Sigmoid colon (tissue), 7 donors: Measurements from ENCODE around the gene PES1. TPM values are rescaled to one million over a fixed set of nuclear protein-coding genes. Genes with fewer than 3 reads are reported as not detected.

Source experiments
- DNase-seq: peaks from one replicate; pipeline ENCODE4 v3.0.0-alpha.2; 2019
- H3K27ac ChIP-seq, 4 donors: fragments of 200-600 bp; sonication (generic); one replicate each; pipeline ENCODE4 v1.5.1; 2016 to 2019; ENCODE audit warnings: mild to moderate bottlenecking in 1 of 4
- H3K27me3 ChIP-seq, 3 donors: fragments of 200-600 bp; sonication (generic); one replicate each; pipeline ENCODE4 v1.5.1; 2019; ENCODE audit warnings: mild to moderate bottlenecking in 1 of 3
- H3K36me3 ChIP-seq, 4 donors: fragments of 200-600 bp; sonication (generic); one replicate each; pipeline ENCODE4 v1.5.1; 2016 to 2019
- H3K4me1 ChIP-seq, 4 donors: fragments of 200-600 bp; sonication (generic); one replicate each; pipeline ENCODE4 v1.5.1; 2017 to 2019
- H3K4me3 ChIP-seq, 4 donors: fragments of 200-600 bp; sonication (generic); one replicate each; pipeline ENCODE4 v1.5.1; 2017 to 2019; ENCODE audit warnings: mild to moderate bottlenecking in 2 of 4, moderate library complexity in 1 of 4
- H3K9me3 ChIP-seq, 4 donors: fragments of 200-600 bp in 3 of 4; sonication (generic) in 3 of 4; one replicate each; pipeline versions ENCODE4 v1.5.1 to v1.6.1; 2013 to 2019
- EP300 ChIP-seq, 4 donors: sonication (generic); formaldehyde crosslinking; IDR thresholded peaks; one replicate each; pipeline ENCODE4 v1.6.1; 2017; ENCODE audit warnings: antibody characterized with exemption in 4 of 4
- POLR2A ChIP-seq, 2 donors: fragments of 450-650 bp; IDR thresholded peaks; one replicate each; pipeline ENCODE4 v1.6.1; 2016; ENCODE audit warnings: antibody characterized with exemption in 2 of 2, mild to moderate bottlenecking in 2 of 2, moderate library complexity in 2 of 2
- POLR2AphosphoS5 ChIP-seq, 4 donors: sonication (generic); formaldehyde crosslinking; IDR thresholded peaks; one replicate each; pipeline ENCODE4 v1.6.1; 2017; ENCODE audit warnings: antibody characterized with exemption in 4 of 4
- WGBS, 2 donors: extraction: QIAGEN DNeasy Blood & Tissue Kit; methylation state at CpG; one replicate each; pipeline ENCODE4 v1.1.7; 2013; 5-methylcytosine and 5-hydroxymethylcytosine counted together
- intact Hi-C: fragments of 100-400 bp; cut with DNase I; formaldehyde crosslinking; loops from one replicate; pipeline ENCODE4 v1.15.1; 2023
- polyA plus RNA-seq, 3 donors: library from polyadenylated mRNA; stranded (reverse); fragments of 200-250 nt; gene quantifications; one replicate each; pipeline ENCODE4 v1.2.3, GENCODE V29; 2013
- total RNA-seq, 4 donors: library from RNA; depleted of rRNA; stranded (reverse); fragments of >200 nt; gene quantifications; one replicate each; pipeline ENCODE4 v1.1.0, GENCODE V29; 2016
- TF ChIP-seq, protein P1 (sequence below), 4 experiments: fragments of 450-650 bp in 3 of 4; fragments of 200-600 bp in 1 of 4; IDR thresholded peaks; one replicate each; pipeline ENCODE4 v1.5.1; 2016 to 2019; ENCODE audit warnings: antibody characterized with exemption in 4 of 4, mild to moderate bottlenecking in 3 of 4, moderate library complexity in 2 of 4
- donor health status: healthy with polysubstance abuse.
- donor health status: Bipolar disorder and iron deficiency.
- donor health status: healthy.

The PES1 gene
- total and polyA plus RNA-seq, 7 donors = 25.0 to 64.8 (median 41.3) TPM

DNA sequence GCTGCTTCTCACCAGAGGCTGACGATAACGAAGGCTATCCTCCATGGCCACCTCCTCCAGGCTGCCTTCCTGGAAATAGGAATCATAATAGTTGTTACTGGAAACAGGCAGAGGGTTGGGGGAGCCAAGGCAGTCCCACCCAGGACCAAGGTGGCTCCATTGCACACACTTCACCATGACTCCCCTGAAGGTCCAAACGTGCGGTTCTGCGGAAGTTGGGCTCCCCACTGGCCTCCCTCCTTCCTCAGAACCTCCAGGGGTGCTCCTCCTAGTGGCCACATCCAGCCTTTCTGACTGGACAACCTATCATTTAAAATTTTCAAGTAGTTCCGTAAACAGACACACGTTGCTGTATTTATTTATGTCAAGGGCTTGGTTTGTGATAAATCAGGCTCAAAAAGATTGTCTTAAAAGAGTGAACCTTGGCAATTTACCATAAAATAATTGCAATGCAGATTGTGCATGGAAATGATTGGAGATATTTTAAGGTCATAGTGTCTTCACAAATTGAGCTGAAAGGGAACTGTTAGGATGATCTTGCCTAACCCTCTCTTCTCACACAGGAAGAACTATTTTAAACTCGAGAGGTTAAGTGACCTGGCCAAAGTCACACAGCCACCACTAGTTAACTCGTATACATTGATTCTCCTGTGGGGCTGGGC, 13.9 kb upstream of the PES1 start:
- WGBS, 2 donors = 20 to 32% methylated on average over 9 of the region's 9 CpGs
- H3K4me1 ChIP-seq = peaks cover 0 to 50% (median 41%) of the 10 kb centered on the region in 4 donors
- no peaks in the 10 kb centered on the region for H3K36me3 ChIP-seq
- no peaks in the 10 kb centered on the region for H3K27me3 ChIP-seq
- no peaks in the 10 kb centered on the region for H3K9me3 ChIP-seq
- TF ChIP-seq EP300 (IDR thresholded peaks at IDR 0.05) = no peak
- TF ChIP-seq, protein P1, sequence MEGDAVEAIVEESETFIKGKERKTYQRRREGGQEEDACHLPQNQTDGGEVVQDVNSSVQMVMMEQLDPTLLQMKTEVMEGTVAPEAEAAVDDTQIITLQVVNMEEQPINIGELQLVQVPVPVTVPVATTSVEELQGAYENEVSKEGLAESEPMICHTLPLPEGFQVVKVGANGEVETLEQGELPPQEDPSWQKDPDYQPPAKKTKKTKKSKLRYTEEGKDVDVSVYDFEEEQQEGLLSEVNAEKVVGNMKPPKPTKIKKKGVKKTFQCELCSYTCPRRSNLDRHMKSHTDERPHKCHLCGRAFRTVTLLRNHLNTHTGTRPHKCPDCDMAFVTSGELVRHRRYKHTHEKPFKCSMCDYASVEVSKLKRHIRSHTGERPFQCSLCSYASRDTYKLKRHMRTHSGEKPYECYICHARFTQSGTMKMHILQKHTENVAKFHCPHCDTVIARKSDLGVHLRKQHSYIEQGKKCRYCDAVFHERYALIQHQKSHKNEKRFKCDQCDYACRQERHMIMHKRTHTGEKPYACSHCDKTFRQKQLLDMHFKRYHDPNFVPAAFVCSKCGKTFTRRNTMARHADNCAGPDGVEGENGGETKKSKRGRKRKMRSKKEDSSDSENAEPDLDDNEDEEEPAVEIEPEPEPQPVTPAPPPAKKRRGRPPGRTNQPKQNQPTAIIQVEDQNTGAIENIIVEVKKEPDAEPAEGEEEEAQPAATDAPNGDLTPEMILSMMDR (IDR thresholded peaks at IDR 0.05) = peak; percentile 54 to 66 (median 62)
- no peak for DNase-seq
- H3K27ac ChIP-seq = peak overlapping the region in 2 of 4 donors; percentile 80 to 88
- intact Hi-C loops = loop anchor here (2.0 to 10.0 kb wide), 2 partner anchors 29 to 181 kb away; partner anchors contain the start of genes MTFP1 and SLC35E4
- peak overlapping the region; percentile 44 to 67 (median 58) for H3K4me3 ChIP-seq

DNA sequence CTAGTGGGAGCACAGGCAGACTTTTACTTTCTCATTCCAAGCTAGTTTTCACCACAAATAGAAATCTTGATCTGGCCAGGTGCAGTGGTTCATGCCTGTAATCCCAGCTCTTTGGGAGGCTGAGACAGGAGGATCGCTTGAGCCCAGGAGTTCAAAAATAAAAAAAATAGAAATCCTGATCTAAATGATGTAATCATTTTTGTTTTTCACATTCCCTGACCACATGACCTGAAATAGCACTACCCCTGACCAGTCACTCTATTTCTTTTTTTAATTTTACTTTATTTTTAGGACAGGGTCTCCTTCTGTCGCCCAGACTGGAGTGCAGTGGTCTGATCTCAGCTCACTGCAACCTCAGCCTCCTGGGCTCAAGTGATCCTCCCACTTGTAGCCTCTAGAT, 13.0 kb upstream of the PES1 start:
- intact Hi-C loops = loop anchor here (10.0 kb wide), 1 partner anchor 180 kb away; the partner anchor contains the start of gene MTFP1

DNA sequence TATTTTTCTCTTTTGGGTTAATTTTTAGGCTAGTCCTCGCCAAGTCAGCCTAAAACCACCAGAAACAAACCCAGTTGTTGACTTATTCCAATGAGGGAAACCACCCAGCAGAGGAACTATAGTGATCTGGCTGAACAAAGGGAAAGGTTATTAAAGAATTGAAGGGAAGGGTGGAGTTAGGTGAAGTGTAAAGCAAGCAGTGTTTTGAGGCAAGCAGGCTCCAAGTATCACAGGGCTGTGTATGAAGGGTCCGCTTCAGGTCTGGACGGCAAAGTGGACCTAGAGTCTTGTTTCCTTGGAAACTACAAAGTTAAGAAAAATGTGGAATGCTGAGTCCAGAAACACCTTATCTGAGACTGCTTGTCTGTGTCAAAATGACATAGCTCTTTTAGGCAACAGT, 12.1 kb upstream of the PES1 start:
- no peak for DNase-seq
- intact Hi-C loops = loop anchor here (10.0 kb wide), 1 partner anchor 179 kb away; the partner anchor contains the start of gene MTFP1
- peaks cover 0 to 35% (median 29%) of the 10 kb centered on the region in 4 donors for H3K4me1 ChIP-seq
- no peaks in the 10 kb centered on the region for H3K27me3 ChIP-seq
- H3K4me3 ChIP-seq = no peak overlapping the region
- no peaks in the 10 kb centered on the region for H3K9me3 ChIP-seq
- TF ChIP-seq, protein P1 (IDR thresholded peaks at IDR 0.05) = no peak
- TF ChIP-seq POLR2AphosphoS5 (IDR thresholded peaks at IDR 0.05) (no peak), EP300 (IDR thresholded peaks at IDR 0.05) (no peak), POLR2A (IDR thresholded peaks at IDR 0.05) (no peak)
- no peaks in the 10 kb centered on the region for H3K36me3 ChIP-seq
- H3K27ac ChIP-seq = no peak overlapping the region
- 18 to 61% methylated on average over 3 of the region's 3 CpGs for WGBS, 2 donors

More for the DNA sequence above, 13.0 kb upstream of the PES1 start:
- Histone ChIP-seq H3K4me3 (no peak overlapping the region), H3K27ac (no peak overlapping the region), H3K36me3 (no peaks in the 10 kb centered on the region), H3K4me1 (peaks cover 0 to 44% (median 38%) of the 10 kb centered on the region in 4 donors), H3K9me3 (no peaks in the 10 kb centered on the region), H3K27me3 (no peaks in the 10 kb centered on the region)
- no peak for DNase-seq
- 87 to 94% methylated on average over 2 of the region's 2 CpGs for WGBS, 2 donors
- TF ChIP-seq EP300 (IDR thresholded peaks at IDR 0.05) (no peak), POLR2AphosphoS5 (IDR thresholded peaks at IDR 0.05) (no peak)
- TF ChIP-seq, protein P1 (IDR thresholded peaks at IDR 0.05) = no peak

DNA sequence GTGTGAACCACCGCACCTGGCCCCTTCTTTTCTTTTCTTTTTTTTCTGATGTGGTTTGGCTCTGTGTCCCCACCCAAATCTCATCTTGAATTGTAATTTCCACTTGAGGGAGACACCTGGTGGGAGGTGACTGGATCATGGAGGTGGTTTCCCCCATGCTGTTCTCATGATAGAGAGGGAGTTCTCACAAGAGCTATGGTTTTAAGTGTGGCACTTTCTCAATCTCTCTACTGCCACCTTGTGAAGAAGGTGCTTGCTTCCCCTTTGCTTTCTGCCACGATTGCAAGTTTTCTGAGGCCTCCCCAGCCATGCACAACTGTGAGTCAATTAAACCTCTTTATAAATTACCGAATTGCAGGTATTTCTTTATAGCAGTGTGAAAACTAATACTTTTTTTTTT, 10.3 kb upstream of the PES1 start:
- Histone ChIP-seq H3K9me3 (no peaks in the 10 kb centered on the region), H3K4me1 (peaks cover 0 to 17% (median 12%) of the 10 kb centered on the region in 4 donors), H3K27ac (no peak overlapping the region), H3K4me3 (no peak overlapping the region), H3K27me3 (no peaks in the 10 kb centered on the region), H3K36me3 (no peaks in the 10 kb centered on the region)
- 26 to 62% methylated on average over 3 of the region's 3 CpGs for WGBS, 2 donors
- intact Hi-C loops = loop anchor here (10.0 kb wide), 1 partner anchor 177 kb away; the partner anchor contains the start of gene MTFP1
- DNase-seq = no peak
- TF ChIP-seq EP300 (IDR thresholded peaks at IDR 0.05) = no peak
- TF ChIP-seq, protein P1 (IDR thresholded peaks at IDR 0.05) = no peak
- TF ChIP-seq POLR2AphosphoS5 (IDR thresholded peaks at IDR 0.05) = no peak
- TF ChIP-seq POLR2A (IDR thresholded peaks at IDR 0.05) = no peak
